Liver (tissue), 9 donors: ENCODE measurements around the gene MND1. TPM values are rescaled to one million over a fixed set of nuclear protein-coding genes. Genes with fewer than 3 reads are reported as not detected.

ENCODE experiments used
- DNase-seq: peaks from one replicate; pipeline ENCODE4 v3.0.0-alpha.2; 2017; ENCODE audit warnings: low spot score
- H3K27ac ChIP-seq, 2 donors: one replicate each; pipeline ENCODE4 v1.7.0; 2013; ENCODE audit warnings: inconsistent platforms in 2 of 2, low read length in 2 of 2, control low read depth in 1 of 2, low read depth in 1 of 2, mild to moderate bottlenecking in 1 of 2
- H3K27me3 ChIP-seq, 4 donors: one replicate each; pipeline versions ENCODE4 v1.6.1 to v1.7.0; 2013; ENCODE audit warnings: low read length in 3 of 4, inconsistent platforms in 1 of 4, mild to moderate bottlenecking in 1 of 4, moderate library complexity in 1 of 4; ENCODE audit not compliant: control insufficient read depth in 4 of 4, insufficient read depth in 4 of 4
- H3K36me3 ChIP-seq, 4 donors: one replicate each; pipeline versions ENCODE4 v1.6.1 to v1.7.0; 2013; ENCODE audit warnings: low read length in 3 of 4, mild to moderate bottlenecking in 3 of 4, low read depth in 1 of 4, moderate library complexity in 1 of 4; ENCODE audit not compliant: control insufficient read depth in 4 of 4, insufficient read depth in 3 of 4
- H3K4me1 ChIP-seq, 4 donors: one replicate each; pipeline versions ENCODE4 v1.6.1 to v1.7.0; 2013; ENCODE audit warnings: low read length in 3 of 4, mild to moderate bottlenecking in 3 of 4, moderate library complexity in 1 of 4; ENCODE audit not compliant: control insufficient read depth in 4 of 4, insufficient read depth in 4 of 4
- H3K4me3 ChIP-seq, 3 donors: one replicate each; pipeline versions ENCODE4 v1.6.1 to v1.7.0; 2013; ENCODE audit warnings: low read length in 3 of 3, control low read depth in 1 of 3, low read depth in 1 of 3, mild to moderate bottlenecking in 1 of 3
- H3K9ac ChIP-seq, 2 donors: one replicate each; pipeline ENCODE4 v1.7.0; 2013; ENCODE audit warnings: low read length in 2 of 2, mild to moderate bottlenecking in 2 of 2, moderate library complexity in 2 of 2, control low read depth in 1 of 2, low read depth in 1 of 2
- H3K9me3 ChIP-seq, 4 donors: one replicate each; pipeline versions ENCODE4 v1.6.1 to v1.7.0; 2013; ENCODE audit warnings: low read length in 3 of 4; ENCODE audit not compliant: control insufficient read depth in 4 of 4
- ATF3 ChIP-seq: IDR thresholded peaks from 2 replicates; pipeline ENCODE4 v1.6.1; 2016; ENCODE audit warnings: antibody characterized with exemption
- CTCF ChIP-seq: fragments of 150-350 bp; IDR thresholded peaks from 2 replicates; pipeline ENCODE4 v1.5.1; 2017; ENCODE audit warnings: improper control_type of control experiment, low read depth, low read length; ENCODE audit not compliant: missing input control
- EGR1 ChIP-seq, 2 donors: IDR thresholded peaks; 2 replicates each; pipeline ENCODE4 v1.6.1; 2016 to 2018; ENCODE audit warnings: antibody characterized with exemption in 2 of 2, low read depth in 2 of 2
- FOXA1 ChIP-seq: IDR thresholded peaks from 2 replicates; pipeline ENCODE4 v1.6.1; 2016; ENCODE audit warnings: antibody characterized with exemption
- FOXA2 ChIP-seq: IDR thresholded peaks from 2 replicates; pipeline ENCODE4 v1.6.1; 2016; ENCODE audit warnings: antibody characterized with exemption
- GABPA ChIP-seq, 2 donors: IDR thresholded peaks in 1 of 2; conservative IDR thresholded peaks in 1 of 2; 2 replicates each; pipeline ENCODE4 v1.6.1; 2016; ENCODE audit warnings: antibody characterized with exemption in 2 of 2, mild to moderate bottlenecking in 1 of 2, moderate library complexity in 1 of 2
- HNF4A ChIP-seq, 2 donors: conservative IDR thresholded peaks; 2 replicates each; pipeline ENCODE4 v1.6.1; 2016; ENCODE audit warnings: antibody characterized with exemption in 2 of 2, mild to moderate bottlenecking in 2 of 2
- HNF4G ChIP-seq: IDR thresholded peaks from 2 replicates; pipeline ENCODE4 v1.6.1; 2016; ENCODE audit warnings: antibody characterized with exemption
- MAX ChIP-seq: IDR thresholded peaks from 2 replicates; pipeline ENCODE4 v1.6.1; 2016; ENCODE audit warnings: antibody characterized with exemption
- NR2F2 ChIP-seq: IDR thresholded peaks from 2 replicates; pipeline ENCODE4 v1.6.1; 2016; ENCODE audit warnings: antibody characterized with exemption
- REST ChIP-seq: IDR thresholded peaks from 2 replicates; pipeline ENCODE4 v1.6.1; 2016; ENCODE audit warnings: antibody characterized with exemption, mild to moderate bottlenecking
- RXRA ChIP-seq, 2 donors: IDR thresholded peaks; 2 replicates each; pipeline ENCODE4 v1.6.1; 2017 to 2018; ENCODE audit warnings: antibody characterized with exemption in 2 of 2, mild to moderate bottlenecking in 1 of 2
- SP1 ChIP-seq: IDR thresholded peaks from 2 replicates; pipeline ENCODE4 v1.6.1; 2018; ENCODE audit warnings: antibody characterized with exemption, mild to moderate bottlenecking
- TAF1 ChIP-seq: conservative IDR thresholded peaks from 2 replicates; pipeline ENCODE4 v1.6.1; 2016; ENCODE audit warnings: antibody characterized with exemption, mild to moderate bottlenecking
- YY1 ChIP-seq: IDR thresholded peaks from 2 replicates; pipeline ENCODE4 v1.6.1; 2016; ENCODE audit warnings: antibody characterized with exemption, mild to moderate bottlenecking
- WGBS: extraction: QIAGEN DNeasy Blood & Tissue Kit; methylation state at CpG from one replicate; pipeline ENCODE4 v1.1.7; 2013; 5-methylcytosine and 5-hydroxymethylcytosine counted together
- polyA plus RNA-seq, 2 donors: library from polyadenylated mRNA; stranded (reverse) in 1 of 2; unstranded in 1 of 2; fragments of 200-250 nt in 1 of 2; fragments of >200 nt in 1 of 2; fragmentation: Nextera tagmentation in 1 of 2; extraction: Ambion mirVana in 1 of 2; gene quantifications; one replicate each; pipeline versions ENCODE4 v1.2.1 to v1.2.3, GENCODE V29; 2013 to 2015
- total RNA-seq, 2 donors: library from RNA; depleted of rRNA; stranded (reverse); fragments of >200 nt; gene quantifications; one replicate each; pipeline ENCODE4 v1.2.3, GENCODE V29; 2014
- TF ChIP-seq, protein P1 (sequence below): IDR thresholded peaks from 2 replicates; pipeline ENCODE4 v1.6.1; 2016; ENCODE audit warnings: antibody characterized with exemption
- donor health status: healthy.
- donor health status: healthy.
- donor health status: healthy.
- donor health status: healthy.
- donor health status: healthy.

Gene MND1
- total and polyA plus RNA-seq, 4 donors, result 0.17 to 2.5 (median 0.42) TPM

- Histone ChIP-seq H3K27ac (no peak overlapping the region), H3K9ac (no peak overlapping the region), H3K27me3 (no peaks in the 10 kb centered on the region), H3K36me3 (no peaks in the 10 kb centered on the region), H3K9me3 (no peaks in the 10 kb centered on the region), H3K4me1 (peaks cover 0 to 6% (median 2%) of the 10 kb centered on the region in 4 donors), H3K4me3 (no peak overlapping the region)
- TF ChIP-seq SP1 (no peak), NR2F2 (no peak), HNF4A (conservative IDR thresholded peaks at IDR 0.05) (peak; percentile 35 to 44), CTCF (no peak), MAX (no peak), GABPA (IDR thresholded peaks at IDR 0.05 in 1 of 2, conservative IDR thresholded peaks at IDR 0.05 in 1 of 2) (no peak)
- TF ChIP-seq, protein P1, sequence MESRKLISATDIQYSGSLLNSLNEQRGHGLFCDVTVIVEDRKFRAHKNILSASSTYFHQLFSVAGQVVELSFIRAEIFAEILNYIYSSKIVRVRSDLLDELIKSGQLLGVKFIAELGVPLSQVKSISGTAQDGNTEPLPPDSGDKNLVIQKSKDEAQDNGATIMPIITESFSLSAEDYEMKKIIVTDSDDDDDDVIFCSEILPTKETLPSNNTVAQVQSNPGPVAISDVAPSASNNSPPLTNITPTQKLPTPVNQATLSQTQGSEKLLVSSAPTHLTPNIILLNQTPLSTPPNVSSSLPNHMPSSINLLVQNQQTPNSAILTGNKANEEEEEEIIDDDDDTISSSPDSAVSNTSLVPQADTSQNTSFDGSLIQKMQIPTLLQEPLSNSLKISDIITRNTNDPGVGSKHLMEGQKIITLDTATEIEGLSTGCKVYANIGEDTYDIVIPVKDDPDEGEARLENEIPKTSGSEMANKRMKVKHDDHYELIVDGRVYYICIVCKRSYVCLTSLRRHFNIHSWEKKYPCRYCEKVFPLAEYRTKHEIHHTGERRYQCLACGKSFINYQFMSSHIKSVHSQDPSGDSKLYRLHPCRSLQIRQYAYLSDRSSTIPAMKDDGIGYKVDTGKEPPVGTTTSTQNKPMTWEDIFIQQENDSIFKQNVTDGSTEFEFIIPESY, result no peak
- 69% methylated on average over 5 of the region's 5 CpGs for WGBS
- DNase-seq, result no peak
Observed at GRCh38 chr4:153447175-153447905, 102.9 kb downstream of the MND1 start.

GRCh38 chr4:153448003-153448731 is 103.7 kb downstream of the MND1 start:
- TF ChIP-seq, protein P1, result no peak
- TF ChIP-seq REST (no peak), NR2F2 (no peak), FOXA1 (no peak), YY1 (no peak), EGR1 (IDR thresholded peaks at IDR 0.05; ENCODE audit: low read depth in 2 of 2) (no peak), SP1 (no peak), HNF4G (no peak), ATF3 (no peak), TAF1 (no peak), RXRA (IDR thresholded peaks at IDR 0.05) (no peak), HNF4A (conservative IDR thresholded peaks at IDR 0.05) (no peak), FOXA2 (no peak), MAX (no peak)
- no peak for DNase-seq
- Histone ChIP-seq H3K9ac (no peak overlapping the region), H3K9me3 (no peaks in the 10 kb centered on the region), H3K4me1 (peaks cover 0 to 13% (median 3%) of the 10 kb centered on the region in 4 donors), H3K36me3 (no peaks in the 10 kb centered on the region), H3K4me3 (no peak overlapping the region), H3K27ac (no peak overlapping the region), H3K27me3 (no peaks in the 10 kb centered on the region)
- 73% methylated on average over 10 of the region's 10 CpGs for WGBS
